HG02610 (cell line): ENCODE results near the gene GALK1.

Experiments used
- ATAC-seq: cut with Tn5 transposase; IDR thresholded peaks from one replicate; pipeline ENCODE4 v1.9.1; 2021; ENCODE audit warnings: mild to moderate bottlenecking, moderate library complexity; ENCODE audit not compliant: unreplicated experiment

The GALK1 gene

DNA sequence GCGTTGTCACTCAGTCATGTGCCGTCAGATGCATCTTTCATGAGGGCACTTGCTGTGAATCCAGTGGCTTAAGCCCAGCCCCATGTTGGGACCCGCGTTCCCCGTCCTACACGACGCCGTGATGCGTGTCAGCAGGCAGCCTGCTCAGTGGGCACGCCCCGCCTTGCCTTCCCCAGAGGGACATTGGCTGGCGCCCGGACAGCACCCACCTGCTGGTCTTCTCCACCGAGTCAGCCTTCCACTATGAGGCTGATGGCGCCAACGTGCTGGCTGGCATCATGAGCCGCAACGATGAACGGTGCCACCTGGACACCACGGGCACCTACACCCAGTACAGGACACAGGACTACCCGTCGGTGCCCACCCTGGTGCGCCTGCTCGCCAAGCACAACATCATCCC is 34.9 kb downstream of the GALK1 start:
- ATAC-seq = no peak

DNA sequence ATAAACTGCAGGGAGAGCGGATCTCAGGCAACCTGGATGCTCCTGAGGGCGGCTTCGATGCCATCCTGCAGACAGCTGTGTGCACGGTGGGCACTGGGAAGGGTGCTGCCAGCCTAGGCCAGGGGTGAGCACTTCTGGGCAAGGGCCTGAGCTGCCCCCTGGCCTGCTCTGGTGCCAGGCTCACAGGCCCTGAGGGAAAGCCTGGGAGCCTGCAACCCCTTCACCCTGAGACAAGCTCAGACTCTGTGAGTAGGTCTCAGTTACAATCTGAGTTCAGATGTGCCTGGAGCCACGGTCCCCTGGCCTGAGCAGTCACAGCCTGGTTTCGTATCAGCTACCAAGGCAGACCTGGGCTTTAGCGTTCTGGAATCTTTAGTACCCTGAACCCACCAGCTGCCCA is 35.6 kb downstream of the GALK1 start:
- ATAC-seq = no peak

DNA sequence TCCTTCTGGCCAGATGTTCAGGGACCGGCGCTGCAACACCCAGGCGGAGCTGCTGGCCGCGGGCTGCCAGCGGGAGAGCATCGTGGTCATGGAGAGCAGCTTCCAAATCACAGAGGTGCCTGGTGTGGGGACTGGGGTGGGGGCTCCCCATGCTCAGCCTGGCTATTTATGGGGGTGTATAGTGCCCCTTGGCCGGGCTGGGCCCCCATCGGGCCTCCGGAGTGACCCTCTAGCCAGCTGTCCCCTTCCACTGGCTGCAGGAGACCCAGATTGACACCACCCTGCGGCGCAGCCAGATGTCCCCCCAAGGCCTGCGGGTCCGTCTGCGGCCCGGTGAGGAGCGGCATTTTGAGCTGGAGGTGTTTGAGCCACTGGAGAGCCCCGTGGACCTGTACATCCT is 37.6 kb downstream of the GALK1 start:
- no peak for ATAC-seq

DNA sequence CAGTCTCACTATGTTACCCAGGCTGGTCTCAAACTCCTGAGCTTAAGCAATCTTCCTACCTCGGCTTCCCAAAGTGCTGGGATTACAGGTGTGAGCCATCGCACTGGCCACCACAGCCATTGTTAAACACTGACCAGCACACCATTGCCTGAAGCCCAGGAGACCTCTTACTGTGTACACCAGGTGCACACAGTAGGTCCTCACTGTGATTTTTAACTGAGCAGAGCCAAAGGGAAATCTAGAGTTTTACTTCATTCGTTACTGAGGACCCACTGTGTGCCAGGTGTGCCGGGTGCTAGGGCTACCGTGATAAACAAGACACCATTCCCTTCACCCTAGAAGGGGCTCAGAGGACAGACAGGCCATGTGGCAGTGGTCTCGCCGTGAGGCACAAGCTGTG is 39.5 kb downstream of the GALK1 start:
- ATAC-seq = no peak

DNA sequence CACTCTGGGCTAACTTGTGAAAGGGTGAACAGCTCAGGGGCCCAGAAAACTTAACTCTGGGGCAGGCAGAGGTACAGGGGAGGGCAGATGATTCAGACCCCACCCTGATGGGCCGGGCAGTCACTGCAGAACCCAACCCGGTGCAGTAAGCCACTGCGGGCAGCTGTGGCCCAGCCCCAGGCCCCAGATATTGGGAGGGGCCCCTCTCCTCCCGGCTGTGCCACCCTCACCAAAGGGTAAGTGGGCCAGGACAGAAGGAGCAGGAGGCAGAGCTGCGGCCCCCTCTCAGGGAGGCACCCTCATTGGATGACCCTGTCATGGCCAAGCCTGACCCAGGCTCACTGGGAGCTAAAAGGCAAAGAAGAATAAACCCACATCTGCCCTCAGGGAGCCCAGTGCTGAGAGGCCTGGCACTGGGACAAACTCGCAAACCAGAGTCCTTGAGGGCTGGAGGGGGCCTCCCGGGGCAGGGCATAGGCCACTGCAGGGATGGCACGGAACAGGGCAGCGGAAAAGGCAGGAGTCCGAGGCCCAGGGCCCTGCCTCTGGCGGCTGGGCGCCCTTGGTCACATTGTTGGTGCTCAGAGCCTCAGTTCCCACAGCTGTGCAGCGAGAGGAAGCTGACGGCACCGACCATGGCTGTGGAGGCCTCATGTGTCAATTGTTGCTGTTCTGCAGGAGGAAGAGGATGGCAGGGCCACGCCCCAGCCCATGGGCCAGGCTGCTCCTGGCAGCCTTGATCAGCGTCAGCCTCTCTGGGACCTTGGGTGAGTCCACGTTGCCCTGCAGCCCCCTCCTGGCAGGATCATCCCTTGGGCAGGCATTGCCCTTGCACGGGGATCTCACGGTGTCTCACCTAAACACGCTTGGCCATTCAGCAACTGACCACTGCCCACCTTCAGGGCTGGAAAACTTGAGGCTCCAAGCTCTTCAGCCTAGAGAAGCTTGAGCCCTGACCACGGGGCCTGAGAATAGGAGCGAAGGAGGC is 40.7 kb downstream of the GALK1 start:
- ATAC-seq = no peak

DNA sequence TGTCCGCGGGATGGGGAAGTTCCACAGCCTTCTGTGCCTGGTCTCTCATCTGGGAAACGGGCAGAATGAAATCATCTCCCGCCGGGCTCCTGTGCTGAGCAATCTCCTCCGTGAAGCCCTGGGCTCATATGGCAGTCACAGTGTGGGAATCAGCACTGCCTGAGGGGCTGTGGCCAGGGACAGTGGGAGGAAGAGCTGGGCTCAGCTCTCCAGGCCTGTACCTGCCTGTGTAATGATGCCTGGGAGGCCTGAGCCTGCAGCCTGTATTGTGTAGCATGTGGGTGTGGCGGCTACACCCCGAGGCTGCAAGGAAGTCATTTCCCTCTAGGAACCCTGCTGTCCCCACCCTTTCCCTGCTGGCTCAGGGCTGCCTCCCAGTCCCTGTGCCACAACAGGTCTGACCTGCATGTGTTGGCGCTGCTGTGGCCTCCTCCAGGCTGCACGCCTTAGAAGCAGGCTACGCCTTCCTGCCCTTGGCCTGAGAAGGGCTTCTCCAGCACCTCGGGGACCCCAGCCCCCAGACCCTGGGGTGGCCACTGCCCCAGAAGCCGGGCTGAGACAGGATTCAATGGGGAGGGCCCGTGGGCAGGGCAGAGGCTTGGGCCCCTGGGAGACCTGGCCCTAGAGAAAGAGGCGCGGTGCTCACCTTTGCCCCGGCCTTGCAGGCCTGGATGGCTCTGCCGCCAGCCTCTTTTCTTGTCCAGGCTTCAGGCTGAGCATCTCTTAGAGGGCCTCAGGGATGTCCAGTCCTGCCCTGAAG is 41.6 kb downstream of the GALK1 start:
- ATAC-seq = no peak

DNA sequence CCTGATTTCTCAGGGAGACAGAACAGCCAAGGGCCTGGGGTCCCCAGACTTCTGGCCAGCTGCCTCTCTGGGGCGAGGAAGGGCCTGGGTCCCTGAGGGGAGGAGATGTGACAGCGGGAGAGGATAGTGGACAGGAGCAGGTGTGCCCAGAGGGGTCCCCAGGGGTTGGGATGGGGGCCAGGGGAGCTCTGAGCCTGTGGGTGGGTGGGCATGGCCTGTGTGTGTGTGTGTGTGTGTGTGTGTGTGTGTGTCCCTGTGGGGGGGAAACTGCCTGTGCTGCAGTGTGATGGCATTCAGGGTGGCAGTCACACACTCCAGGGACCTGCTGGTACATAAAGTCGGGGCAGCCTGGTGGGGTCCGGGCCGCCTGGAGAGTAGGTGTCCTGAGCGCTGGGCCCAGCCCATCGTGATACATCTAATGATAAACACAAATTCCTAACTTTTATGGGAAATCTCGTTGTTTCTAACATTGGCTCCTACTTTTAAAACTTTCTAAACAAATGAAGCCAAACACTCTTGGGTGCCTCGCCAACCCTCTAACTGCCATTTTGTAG is 42.4 kb downstream of the GALK1 start:
- ATAC-seq = no peak

DNA sequence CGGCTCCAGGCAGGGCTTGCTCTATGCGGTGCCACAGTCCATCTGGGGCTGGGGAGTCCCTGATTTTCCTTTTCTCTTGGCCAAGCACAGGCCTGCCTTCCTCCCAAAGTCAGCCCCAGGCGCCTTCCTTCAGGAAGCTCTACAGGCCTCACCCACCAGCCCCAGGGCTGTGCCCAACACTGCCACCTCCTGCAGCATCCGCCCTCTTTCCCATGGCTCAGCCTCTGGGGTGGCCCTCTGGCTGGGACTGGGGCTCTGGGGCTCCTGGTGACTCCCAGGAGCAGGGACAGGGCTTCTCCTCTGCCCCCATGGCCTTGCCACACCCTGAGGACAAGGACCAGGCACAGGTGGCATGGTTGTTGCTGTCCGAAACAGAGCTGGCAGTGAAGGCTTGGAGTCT is 42.9 kb downstream of the GALK1 start:
- ATAC-seq = no peak

DNA sequence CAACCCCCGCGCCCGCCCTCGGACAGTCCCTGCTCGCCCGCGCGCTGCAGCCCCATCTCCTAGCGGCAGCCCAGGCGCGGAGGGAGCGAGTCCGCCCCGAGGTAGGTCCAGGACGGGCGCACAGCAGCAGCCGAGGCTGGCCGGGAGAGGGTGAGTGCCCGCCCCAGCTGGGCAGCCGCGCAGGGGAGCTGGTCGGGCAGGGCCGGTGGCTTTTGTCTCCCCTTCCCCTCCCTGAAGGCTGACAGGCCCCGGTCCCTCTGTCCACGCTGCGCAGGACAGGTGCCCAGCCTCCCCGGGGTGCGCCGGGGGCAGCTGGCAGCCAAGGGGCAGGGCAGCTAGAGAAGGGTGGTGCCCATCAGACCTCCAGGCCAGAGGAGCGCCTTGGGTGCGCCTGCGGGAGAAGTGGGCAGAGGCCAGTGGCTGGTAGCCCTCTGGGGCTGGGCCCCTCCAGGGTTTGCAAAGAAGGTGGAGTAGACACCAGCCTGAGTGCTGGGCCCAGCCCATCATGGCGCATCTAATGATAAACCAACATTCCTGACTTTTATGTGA is 43.5 kb downstream of the GALK1 start:
- no peak for ATAC-seq

DNA sequence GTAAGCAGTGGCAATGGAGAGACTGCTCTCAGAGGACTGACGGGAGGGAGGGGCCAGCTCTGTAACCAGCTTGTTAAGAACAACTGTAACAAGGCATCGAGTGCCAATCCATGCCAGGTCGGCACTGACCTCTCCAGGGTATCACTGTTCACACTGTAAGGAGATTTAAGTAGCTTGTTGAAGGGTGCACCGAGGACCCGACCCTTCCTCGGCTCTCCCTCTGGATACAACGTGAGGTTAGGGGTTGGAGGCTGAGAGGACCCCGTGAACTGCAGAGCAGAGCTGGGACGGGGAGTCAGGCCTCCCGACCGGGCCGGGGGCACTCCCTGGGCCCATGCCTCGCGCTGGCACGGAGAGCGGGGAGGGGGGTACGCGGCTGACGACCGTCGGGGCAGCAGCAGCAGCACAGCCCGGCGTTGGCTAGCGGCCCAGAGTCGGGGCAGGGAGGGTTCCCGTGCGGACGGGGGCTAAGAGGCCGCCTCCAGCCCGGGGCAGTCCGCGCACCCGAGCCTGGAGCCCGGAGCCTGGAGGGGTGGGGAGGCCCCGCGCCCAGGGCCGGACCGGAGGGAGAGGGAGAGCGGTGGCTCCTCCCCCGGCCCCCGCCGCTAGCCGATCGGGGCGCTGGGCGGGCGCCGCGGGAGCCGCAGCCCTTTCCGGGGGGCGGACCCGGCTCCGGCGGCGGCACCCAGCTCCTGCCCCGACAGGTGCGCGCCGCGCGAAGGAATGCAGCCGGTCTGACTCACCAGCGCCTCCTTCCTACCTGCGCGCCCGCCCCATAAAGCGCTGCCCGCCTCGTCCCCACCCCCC is 44.1 kb downstream of the GALK1 start, which contains the start of gene ITGB4:
Gene ITGB4 (plus strand): TSS at position 804 of the 807 bp plus-strand sequence. CDS start 3,245 bp downstream, outside the sequence.
- ATAC-seq = no peak

DNA sequence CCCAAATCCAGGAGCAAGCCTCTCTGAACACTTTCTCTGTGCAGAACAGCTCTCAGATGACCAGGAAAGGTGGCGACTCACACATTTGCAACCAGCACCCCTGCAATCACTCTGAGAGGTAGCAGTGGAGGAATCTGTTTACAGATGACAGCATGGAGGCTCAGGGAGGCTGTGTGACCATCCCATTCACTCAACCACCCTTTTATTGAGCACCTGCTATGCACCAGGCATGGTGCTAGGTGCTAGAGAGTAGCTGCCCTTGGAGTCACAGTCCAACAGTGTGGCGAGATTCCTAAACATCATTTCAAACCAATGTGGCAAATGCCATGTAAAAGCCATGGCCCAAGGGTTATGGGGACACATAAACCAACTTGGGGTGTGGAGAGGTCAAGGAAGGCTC is 45.3 kb downstream of the GALK1 start:
- ATAC-seq = no peak

DNA sequence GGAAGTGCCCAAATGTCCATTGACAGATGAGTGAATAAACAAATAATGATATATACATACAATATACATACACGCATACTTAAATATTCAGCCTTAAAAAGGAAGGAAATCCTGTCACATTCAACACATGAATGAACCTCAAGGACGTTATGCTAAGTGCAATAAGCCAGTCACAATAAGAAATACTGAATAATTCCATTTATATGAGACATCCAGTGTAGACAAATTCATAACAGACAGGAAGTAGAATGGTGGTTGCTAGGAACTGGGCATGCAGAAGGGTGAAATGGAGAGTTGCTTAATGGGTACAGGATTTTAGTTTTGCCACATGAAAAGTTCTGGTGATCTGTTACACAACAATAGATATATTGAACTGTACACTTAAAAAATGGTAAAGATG is 52.5 kb downstream of the GALK1 start:
- no peak for ATAC-seq
